Transverse colon (tissue), 4 donors: ENCODE measurements around the gene CRYBG1.

ENCODE experiments used
- POLR2AphosphoS5 ChIP-seq, 3 donors: sonication (generic); formaldehyde crosslinking; IDR thresholded peaks; one replicate each; pipeline ENCODE4 v1.6.1; 2016; ENCODE audit warnings: antibody characterized with exemption in 3 of 3
- TF ChIP-seq, protein P1 (sequence below), 5 experiments: fragments of 200-600 bp in 3 of 5; fragments of 450-650 bp in 2 of 5; sonication (generic) in 3 of 5; IDR thresholded peaks; 1 replicate in 2 of 5; 2 replicates in 3 of 5; pipeline ENCODE4 v1.5.1; 2016 to 2017; ENCODE audit warnings: antibody characterized with exemption in 5 of 5, inconsistent platforms in 3 of 5, mild to moderate bottlenecking in 2 of 5, moderate library complexity in 1 of 5

- TF ChIP-seq, protein P1, sequence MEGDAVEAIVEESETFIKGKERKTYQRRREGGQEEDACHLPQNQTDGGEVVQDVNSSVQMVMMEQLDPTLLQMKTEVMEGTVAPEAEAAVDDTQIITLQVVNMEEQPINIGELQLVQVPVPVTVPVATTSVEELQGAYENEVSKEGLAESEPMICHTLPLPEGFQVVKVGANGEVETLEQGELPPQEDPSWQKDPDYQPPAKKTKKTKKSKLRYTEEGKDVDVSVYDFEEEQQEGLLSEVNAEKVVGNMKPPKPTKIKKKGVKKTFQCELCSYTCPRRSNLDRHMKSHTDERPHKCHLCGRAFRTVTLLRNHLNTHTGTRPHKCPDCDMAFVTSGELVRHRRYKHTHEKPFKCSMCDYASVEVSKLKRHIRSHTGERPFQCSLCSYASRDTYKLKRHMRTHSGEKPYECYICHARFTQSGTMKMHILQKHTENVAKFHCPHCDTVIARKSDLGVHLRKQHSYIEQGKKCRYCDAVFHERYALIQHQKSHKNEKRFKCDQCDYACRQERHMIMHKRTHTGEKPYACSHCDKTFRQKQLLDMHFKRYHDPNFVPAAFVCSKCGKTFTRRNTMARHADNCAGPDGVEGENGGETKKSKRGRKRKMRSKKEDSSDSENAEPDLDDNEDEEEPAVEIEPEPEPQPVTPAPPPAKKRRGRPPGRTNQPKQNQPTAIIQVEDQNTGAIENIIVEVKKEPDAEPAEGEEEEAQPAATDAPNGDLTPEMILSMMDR (IDR thresholded peaks at IDR 0.05), result no peak
- TF ChIP-seq POLR2AphosphoS5 (IDR thresholded peaks at IDR 0.05), result no peak
Measured at GRCh38 chr6:106425382-106425781, 64.9 kb downstream of the CRYBG1 start.
